Esophagus muscularis mucosa (tissue), 4 donors: ENCODE results near the gene SDK2.
"Not testable (repeated sequence)": the region's sequence is repeated elsewhere in the genome, so short reads cannot be mapped to it uniquely, and the experiment has no call there.

ENCODE experiments used
- EP300 ChIP-seq: sonication (generic); formaldehyde crosslinking; IDR thresholded peaks from one replicate; pipeline ENCODE4 v1.6.1; 2017; ENCODE audit warnings: antibody characterized with exemption
- POLR2A ChIP-seq: fragments of 450-650 bp; IDR thresholded peaks from one replicate; pipeline ENCODE4 v1.6.1; 2017; ENCODE audit warnings: antibody characterized with exemption, moderate library complexity, mild to moderate bottlenecking, low read depth
- POLR2AphosphoS5 ChIP-seq, 2 donors: sonication (generic); formaldehyde crosslinking; IDR thresholded peaks; one replicate each; pipeline ENCODE4 v1.6.1; 2017; ENCODE audit warnings: antibody characterized with exemption in 2 of 2
- TF ChIP-seq, protein P1 (sequence below), 3 experiments: fragments of 200-600 bp in 2 of 3; fragments of 450-650 bp in 1 of 3; sonication (generic) in 2 of 3; IDR thresholded peaks; one replicate each; pipeline ENCODE4 v1.5.1; 2017 to 2019; ENCODE audit warnings: antibody characterized with exemption in 3 of 3, mild to moderate bottlenecking in 2 of 3, moderate library complexity in 1 of 3

DNA sequence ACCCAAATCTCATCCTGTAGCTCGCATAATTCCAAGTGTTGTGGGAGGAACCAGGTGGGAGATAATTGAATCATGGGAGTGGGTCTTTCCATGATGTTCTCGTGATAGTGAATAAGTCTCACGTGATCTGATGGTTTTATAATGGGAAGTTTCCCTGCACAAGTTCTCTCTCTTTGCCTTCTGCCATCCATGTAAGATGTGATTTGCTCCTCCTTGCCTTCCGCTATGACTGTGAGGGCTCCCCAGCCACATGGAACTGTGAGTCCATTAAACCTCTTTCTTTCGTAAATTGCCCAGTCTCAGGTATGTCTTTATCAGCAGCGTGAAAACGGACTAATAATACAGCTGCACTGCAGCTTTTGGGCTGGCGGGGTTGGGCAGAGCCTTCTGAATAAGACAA is 171.5 kb downstream of the SDK2 start:
- TF ChIP-seq, protein P1, sequence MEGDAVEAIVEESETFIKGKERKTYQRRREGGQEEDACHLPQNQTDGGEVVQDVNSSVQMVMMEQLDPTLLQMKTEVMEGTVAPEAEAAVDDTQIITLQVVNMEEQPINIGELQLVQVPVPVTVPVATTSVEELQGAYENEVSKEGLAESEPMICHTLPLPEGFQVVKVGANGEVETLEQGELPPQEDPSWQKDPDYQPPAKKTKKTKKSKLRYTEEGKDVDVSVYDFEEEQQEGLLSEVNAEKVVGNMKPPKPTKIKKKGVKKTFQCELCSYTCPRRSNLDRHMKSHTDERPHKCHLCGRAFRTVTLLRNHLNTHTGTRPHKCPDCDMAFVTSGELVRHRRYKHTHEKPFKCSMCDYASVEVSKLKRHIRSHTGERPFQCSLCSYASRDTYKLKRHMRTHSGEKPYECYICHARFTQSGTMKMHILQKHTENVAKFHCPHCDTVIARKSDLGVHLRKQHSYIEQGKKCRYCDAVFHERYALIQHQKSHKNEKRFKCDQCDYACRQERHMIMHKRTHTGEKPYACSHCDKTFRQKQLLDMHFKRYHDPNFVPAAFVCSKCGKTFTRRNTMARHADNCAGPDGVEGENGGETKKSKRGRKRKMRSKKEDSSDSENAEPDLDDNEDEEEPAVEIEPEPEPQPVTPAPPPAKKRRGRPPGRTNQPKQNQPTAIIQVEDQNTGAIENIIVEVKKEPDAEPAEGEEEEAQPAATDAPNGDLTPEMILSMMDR (IDR thresholded peaks at IDR 0.05), result not testable (repeated sequence)
- TF ChIP-seq POLR2A; EP300; POLR2AphosphoS5 (IDR thresholded peaks at IDR 0.05): not testable (repeated sequence)
